Measurements from ENCODE around the gene EPB41L2. TPM values are rescaled to one million over a fixed set of nuclear protein-coding genes. Genes with fewer than 3 reads are reported as not detected.

Gene EPB41L2
- total RNA-seq, 1 donor from 2014 or later: 124 TPM

DNA sequence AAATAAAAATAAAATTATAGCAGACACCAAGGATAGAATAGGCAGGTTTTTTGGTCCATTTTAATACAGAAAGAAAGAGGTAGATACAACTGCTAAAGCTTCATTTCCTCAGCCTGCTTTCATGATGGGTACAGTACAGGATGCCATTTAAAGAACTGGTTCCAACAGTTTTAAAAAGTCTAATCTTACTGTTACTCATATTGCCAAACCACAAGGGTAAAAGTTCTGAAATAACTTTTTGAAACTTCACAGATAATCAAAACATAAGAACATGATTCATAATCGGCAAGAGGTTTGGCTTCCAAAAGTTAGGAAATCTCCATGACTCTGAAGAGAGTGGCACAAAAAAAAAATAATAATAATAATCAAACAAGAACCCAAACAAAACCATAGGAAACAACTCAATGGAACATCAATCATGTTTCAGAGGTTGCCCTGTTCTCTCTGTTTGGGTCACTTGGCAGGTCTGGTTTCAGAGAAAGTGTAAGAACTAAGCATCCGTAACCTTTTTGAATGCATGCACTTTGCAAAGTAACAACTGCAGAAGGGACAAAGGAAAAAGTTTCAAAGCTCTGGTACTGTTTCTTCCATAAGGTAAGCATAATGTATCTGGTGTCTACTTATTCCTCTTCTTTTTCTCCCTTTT is 156.2 kb downstream of the EPB41L2 start:
- Histone ChIP-seq H3K4me1 (no peaks in the 10 kb centered on the region), H3K9me3 (no peaks in the 10 kb centered on the region), H3K27ac (no peak overlapping the region), H3K36me3 (no peaks in the 10 kb centered on the region), H3K27me3 (ENCODE audit: low read depth) (no peaks in the 10 kb centered on the region), H3K4me3 (no peak overlapping the region)
- no peak for TF ChIP-seq CTCF (IDR thresholded peaks at IDR 0.05)
- DNase-seq (no peak), ATAC-seq (no peak)
- intact Hi-C loops (cut with DNase I): no loop called here

- Histone ChIP-seq H3K9me3 (no peaks in the 10 kb centered on the region), H3K27ac (no peak overlapping the region), H3K36me3 (peaks cover 7% of the 10 kb centered on the region), H3K4me3 (no peak overlapping the region), H3K4me1 (no peaks in the 10 kb centered on the region), H3K27me3 (ENCODE audit: low read depth) (no peaks in the 10 kb centered on the region)
- TF ChIP-seq CTCF (IDR thresholded peaks at IDR 0.05): no peak
- intact Hi-C loops (cut with DNase I): no loop called here
- DNase-seq (no peak), ATAC-seq (no peak)
These were observed 159.4 kb downstream of the EPB41L2 start for GRCh38 chr6:130903602-130904001.

GRCh38 chr6:130903007-130903406 is 160.0 kb downstream of the EPB41L2 start:
- ATAC-seq (no peak), DNase-seq (no peak)
- no peak overlapping the region for H3K4me3 ChIP-seq
- no peak for TF ChIP-seq CTCF (IDR thresholded peaks at IDR 0.05)
- no peaks in the 10 kb centered on the region for H3K9me3 ChIP-seq
- H3K27me3 ChIP-seq (ENCODE audit: low read depth): no peaks in the 10 kb centered on the region
- no peaks in the 10 kb centered on the region for H3K4me1 ChIP-seq
- H3K27ac ChIP-seq: no peak overlapping the region
- intact Hi-C loops (cut with DNase I): no loop called here
- peaks cover 7% of the 10 kb centered on the region for H3K36me3 ChIP-seq

- Histone ChIP-seq H3K4me1 (no peaks in the 10 kb centered on the region), H3K27me3 (ENCODE audit: low read depth) (no peaks in the 10 kb centered on the region), H3K9me3 (no peaks in the 10 kb centered on the region), H3K36me3 (peaks cover 12% of the 10 kb centered on the region), H3K27ac (no peak overlapping the region), H3K4me3 (no peak overlapping the region)
- no peak for TF ChIP-seq CTCF (IDR thresholded peaks at IDR 0.05)
- intact Hi-C loops (cut with DNase I): no loop called here
- ATAC-seq: no peak
- DNase-seq: no peak
These were observed 162.1 kb downstream of the EPB41L2 start for GRCh38 chr6:130900913-130901312.

GRCh38 chr6:130896249-130896648 is 166.8 kb downstream of the EPB41L2 start:
- Histone ChIP-seq H3K27me3 (ENCODE audit: low read depth) (no peaks in the 10 kb centered on the region), H3K9me3 (no peaks in the 10 kb centered on the region), H3K36me3 (peaks cover 32% of the 10 kb centered on the region), H3K4me3 (no peak overlapping the region), H3K27ac (no peak overlapping the region), H3K4me1 (no peaks in the 10 kb centered on the region)
- no peak for TF ChIP-seq CTCF (IDR thresholded peaks at IDR 0.05)
- intact Hi-C loops (cut with DNase I): no loop called here
- DNase-seq (no peak), ATAC-seq (no peak)
